ENCODE data around the gene TXNDC8. TPM values are rescaled to one million over a fixed set of nuclear protein-coding genes. Genes with fewer than 3 reads are reported as not detected.

TXNDC8 gene
- total RNA-seq = not detected in 2 replicates

GRCh38 chr9:110337727-110338126 is at the start of gene TXNDC8:
TSS of gene TXNDC8 (minus strand) at chr9:110337863.

GRCh38 chr9:110256380-110257096 is 81.1 kb downstream of the TXNDC8 start, which contains the start of gene TXN:
TSS of gene TXN (minus strand) at chr9:110256507. CDS start at chr9:110256435, 72 bp downstream.

Other genes starting within 250 kb of the TXNDC8 start
- not detected in 2 replicates for gene C9orf152, start 129.7 kb downstream of the TXNDC8 start, total RNA-seq
- gene TXN, start 81.4 kb downstream of the TXNDC8 start, total RNA-seq = 113 and 193 TPM in 2 replicates
- 0.16 and 0.38 TPM in 2 replicates for gene SVEP1, start 241.9 kb upstream of the TXNDC8 start, total RNA-seq